Caco-2 (cell line): Measurements from ENCODE around the gene ATP6AP2. TPM values are rescaled to one million over a fixed set of nuclear protein-coding genes. Genes with fewer than 3 reads are reported as not detected.

ENCODE experiments used
- BruUV-seq: library from RNA; stranded (reverse); fragments of 400-500 nt; replicated peaks from 2 replicates; lab custom pipeline; 2021; lab: Mats Ljungman, UMichigan
- CTCF ChIA-PET: fragments of 300-600 bp; sonication (Branson Sonifier 250); formaldehyde crosslinking; loops from one replicate; lab custom pipeline; 2022; ENCODE audit warnings: antibody characterized with exemption; lab: Charles Lee
- POLR2A ChIA-PET: fragments of 300-600 bp; sonication (Branson Sonifier 250); formaldehyde crosslinking; loops from one replicate; lab custom pipeline; 2022; ENCODE audit warnings: antibody characterized with exemption; lab: Charles Lee
- DNase-seq, 2 experiments: peaks; one replicate each; pipeline versions ENCODE4 v3.0.0 to v3.0.0-alpha.2; 2020 to 2022
- H3K27me3 ChIP-seq: replicated peaks from 2 replicates; pipeline ENCODE4 v1.6.0; 2011; ENCODE audit warnings: low read length; ENCODE audit not compliant: control insufficient read depth, insufficient read depth
- H3K36me3 ChIP-seq: 2 replicates; pipeline ENCODE4 v1.5.1; 2011; ENCODE audit warnings: low read length; ENCODE audit not compliant: control insufficient read depth, insufficient read depth
- H3K4me1 ChIP-seq: fragments of 250-450 bp; sonication (Bioruptor Pico); 2 replicates; pipeline ENCODE4 v1.5.1; 2020; ENCODE audit warnings: mild to moderate bottlenecking
- H3K4me3 ChIP-seq: 2 replicates; pipeline ENCODE4 v1.5.1; 2011; ENCODE audit warnings: low read depth, mild to moderate bottlenecking, control low read depth, low read length
- H3K9me3 ChIP-seq: fragments of 250-450 bp; sonication (Bioruptor Pico); 2 replicates; pipeline ENCODE4 v1.5.1; 2020; ENCODE audit warnings: mild to moderate bottlenecking, moderate library complexity
- H3K27ac Mint-ChIP-seq: one replicate; pipeline ENCODE4 v1.8.0; 2022; ENCODE audit warnings: mixed read lengths; ENCODE audit not compliant: unreplicated experiment
- H3K27me3 Mint-ChIP-seq: one replicate; pipeline ENCODE4 v1.8.0; 2022; ENCODE audit warnings: mixed read lengths; ENCODE audit not compliant: insufficient read depth, unreplicated experiment
- H3K36me3 Mint-ChIP-seq: one replicate; pipeline ENCODE4 v1.8.0; 2022; ENCODE audit warnings: mild to moderate bottlenecking, mixed read lengths; ENCODE audit not compliant: insufficient read depth, unreplicated experiment
- H3K4me1 Mint-ChIP-seq: one replicate; pipeline ENCODE4 v1.8.0; 2022; ENCODE audit warnings: low read depth, mixed read lengths; ENCODE audit not compliant: unreplicated experiment
- H3K4me3 Mint-ChIP-seq: one replicate; pipeline ENCODE4 v1.8.0; 2022; ENCODE audit warnings: mild to moderate bottlenecking, moderate library complexity, mixed read lengths; ENCODE audit not compliant: unreplicated experiment
- H3K9me3 Mint-ChIP-seq: one replicate; pipeline ENCODE4 v1.8.0; 2022; ENCODE audit warnings: mixed read lengths; ENCODE audit not compliant: unreplicated experiment
- intact Hi-C: fragments of 100-400 bp; cut with micrococcal nuclease; formaldehyde crosslinking; loops from one replicate; pipeline ENCODE4 v1.10.0; 2022; ENCODE audit not compliant: unreplicated experiment
- total RNA-seq: library from RNA; stranded (reverse); gene quantifications from 2 replicates; pipeline ENCODE4 v1.2.3, GENCODE V29; 2022
- TF ChIP-seq, protein P1 (sequence below), 2 experiments: fragments of 200-600 bp in 1 of 2; IDR thresholded peaks; 1 replicate in 1 of 2; 2 replicates in 1 of 2; pipeline versions ENCODE4 v1.5.1 to v1.8.0; 2011 to 2022; ENCODE audit warnings: antibody characterized with exemption in 1 of 2, control low read depth in 1 of 2, inconsistent platforms in 1 of 2, low read depth in 1 of 2, low read length in 1 of 2, mild to moderate bottlenecking in 1 of 2, moderate library complexity in 1 of 2; ENCODE audit not compliant: insufficient read depth in 1 of 2, severe bottlenecking in 1 of 2, unreplicated experiment in 1 of 2

ATP6AP2 gene
- total RNA-seq, 1 experiment from 2014 or later, result 90.0 TPM

DNA sequence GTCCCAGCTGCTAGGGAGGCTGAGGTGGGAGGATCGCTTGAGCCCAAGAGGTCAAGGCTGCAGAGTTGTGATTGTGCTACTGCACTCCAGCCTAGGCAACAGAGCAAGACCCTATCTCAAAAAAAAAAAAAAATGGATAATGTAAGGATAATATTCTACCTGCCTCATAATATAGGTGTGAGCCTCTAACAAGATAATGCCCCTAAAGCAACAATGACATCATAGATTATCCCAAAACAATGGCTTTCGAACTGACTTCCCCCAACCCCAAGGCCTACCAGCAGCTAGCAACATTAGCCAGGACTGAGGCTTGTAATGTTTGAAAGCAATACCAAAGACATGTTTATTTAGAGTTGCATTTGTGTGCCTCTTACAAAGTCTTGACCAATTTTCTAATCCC is 33.9 kb upstream of the ATP6AP2 start:
- Histone ChIP-seq H3K4me1 (peaks cover 12% of the 10 kb centered on the region; the same call in 1 of the 2 replicates), H3K27me3 (no peaks in the 10 kb centered on the region), H3K36me3 (no peaks in the 10 kb centered on the region), H3K9me3 (no peaks in the 10 kb centered on the region), H3K4me3 (no peak overlapping the region)
- intact Hi-C loops, result no loop called here
- peaks cover 6% of the 10 kb centered on the region for H3K4me1 Mint-ChIP-seq
- TF ChIP-seq, protein P1, sequence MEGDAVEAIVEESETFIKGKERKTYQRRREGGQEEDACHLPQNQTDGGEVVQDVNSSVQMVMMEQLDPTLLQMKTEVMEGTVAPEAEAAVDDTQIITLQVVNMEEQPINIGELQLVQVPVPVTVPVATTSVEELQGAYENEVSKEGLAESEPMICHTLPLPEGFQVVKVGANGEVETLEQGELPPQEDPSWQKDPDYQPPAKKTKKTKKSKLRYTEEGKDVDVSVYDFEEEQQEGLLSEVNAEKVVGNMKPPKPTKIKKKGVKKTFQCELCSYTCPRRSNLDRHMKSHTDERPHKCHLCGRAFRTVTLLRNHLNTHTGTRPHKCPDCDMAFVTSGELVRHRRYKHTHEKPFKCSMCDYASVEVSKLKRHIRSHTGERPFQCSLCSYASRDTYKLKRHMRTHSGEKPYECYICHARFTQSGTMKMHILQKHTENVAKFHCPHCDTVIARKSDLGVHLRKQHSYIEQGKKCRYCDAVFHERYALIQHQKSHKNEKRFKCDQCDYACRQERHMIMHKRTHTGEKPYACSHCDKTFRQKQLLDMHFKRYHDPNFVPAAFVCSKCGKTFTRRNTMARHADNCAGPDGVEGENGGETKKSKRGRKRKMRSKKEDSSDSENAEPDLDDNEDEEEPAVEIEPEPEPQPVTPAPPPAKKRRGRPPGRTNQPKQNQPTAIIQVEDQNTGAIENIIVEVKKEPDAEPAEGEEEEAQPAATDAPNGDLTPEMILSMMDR (IDR thresholded peaks at IDR 0.05; ENCODE audit: insufficient read depth in 1 of 2, low read depth in 1 of 2, low read length in 1 of 2, severe bottlenecking in 1 of 2, unreplicated experiment in 1 of 2), result no peak
- no peaks in the 10 kb centered on the region for H3K27me3 Mint-ChIP-seq
- no peaks in the 10 kb centered on the region for H3K9me3 Mint-ChIP-seq
- ChIA-PET POLR2A (no interaction called here), CTCF (no interaction called here)
- H3K36me3 Mint-ChIP-seq, result peaks cover 6% of the 10 kb centered on the region
- H3K4me3 Mint-ChIP-seq, result no peak overlapping the region
- H3K27ac Mint-ChIP-seq, result no peak overlapping the region
- no TSS peak for BruUV-seq
- DNase-seq, result no peak

DNA sequence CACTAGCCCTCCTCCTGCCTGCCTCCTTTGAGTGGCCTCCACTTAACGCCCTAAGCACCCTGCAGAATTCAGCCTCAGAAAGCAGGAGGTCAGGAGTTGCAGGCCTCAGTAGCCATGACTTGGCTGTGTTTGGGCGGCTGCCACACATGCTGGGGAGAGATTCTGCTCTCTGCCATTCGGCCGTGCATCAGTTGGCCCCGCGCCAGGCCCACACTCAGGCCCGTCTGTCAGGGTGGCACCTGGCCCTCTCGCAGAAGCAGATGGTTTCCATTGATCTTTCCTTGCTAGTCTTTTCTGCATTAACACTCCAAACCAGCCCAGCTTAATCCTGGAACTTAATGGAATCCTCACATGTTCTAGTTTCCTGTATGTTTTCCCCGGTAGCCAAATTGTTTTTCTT is 30.7 kb upstream of the ATP6AP2 start:
- CTCF ChIA-PET, result no interaction called here
- Histone ChIP-seq H3K9me3 (no peaks in the 10 kb centered on the region), H3K27me3 (no peaks in the 10 kb centered on the region), H3K36me3 (no peaks in the 10 kb centered on the region), H3K4me1 (peaks cover under 1% of the 10 kb centered on the region; the same call in 1 of the 2 replicates), H3K4me3 (no peak overlapping the region)
- Mint-ChIP-seq H3K36me3 (no peaks in the 10 kb centered on the region), H3K27me3 (no peaks in the 10 kb centered on the region), H3K27ac (no peak overlapping the region), H3K4me1 (peaks cover 6% of the 10 kb centered on the region), H3K4me3 (no peak overlapping the region), H3K9me3 (no peaks in the 10 kb centered on the region)
- BruUV-seq, result no TSS peak
- POLR2A ChIA-PET, result no interaction called here
- TF ChIP-seq, protein P1 (IDR thresholded peaks at IDR 0.05; ENCODE audit: insufficient read depth in 1 of 2, low read depth in 1 of 2, low read length in 1 of 2, severe bottlenecking in 1 of 2, unreplicated experiment in 1 of 2), result no peak
- intact Hi-C loops, result no loop called here
- DNase-seq, result no peak

DNA sequence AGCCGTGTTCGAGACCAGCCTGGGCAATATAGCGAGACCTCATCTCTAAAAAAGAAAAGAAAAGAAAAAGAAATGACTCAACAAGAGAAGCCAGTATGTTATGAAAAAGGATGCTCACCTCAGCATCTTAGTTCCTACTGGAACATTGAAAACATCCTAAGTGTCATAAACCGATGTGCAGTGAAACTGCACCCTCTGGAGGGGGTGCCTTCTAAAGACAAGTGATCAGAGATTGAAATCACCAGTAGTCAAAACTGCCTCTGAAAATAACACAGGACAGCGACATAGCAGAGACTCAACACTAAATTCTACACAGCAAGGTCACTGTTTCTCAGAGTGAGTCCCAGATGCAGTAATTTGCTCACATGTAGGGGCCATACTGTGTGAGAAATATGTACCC is 28.0 kb upstream of the ATP6AP2 start:
- no peak overlapping the region for H3K4me3 Mint-ChIP-seq
- Histone ChIP-seq H3K9me3 (no peaks in the 10 kb centered on the region), H3K27me3 (no peaks in the 10 kb centered on the region), H3K36me3 (no peaks in the 10 kb centered on the region), H3K4me1 (no peaks in the 10 kb centered on the region), H3K4me3 (no peak overlapping the region)
- H3K36me3 Mint-ChIP-seq, result no peaks in the 10 kb centered on the region
- H3K9me3 Mint-ChIP-seq, result no peaks in the 10 kb centered on the region
- H3K4me1 Mint-ChIP-seq, result no peaks in the 10 kb centered on the region
- no peak overlapping the region for H3K27ac Mint-ChIP-seq
- H3K27me3 Mint-ChIP-seq, result peaks cover 2% of the 10 kb centered on the region
- intact Hi-C loops, result loop anchor here (1.0 kb wide), 1 partner anchor 8 kb away; no protein-coding TSS in a partner anchor
- peak in 1 of 2 experiments; percentile 33 for DNase-seq
- ChIA-PET POLR2A (no interaction called here), CTCF (no interaction called here)
- TF ChIP-seq, protein P1 (IDR thresholded peaks at IDR 0.05; ENCODE audit: insufficient read depth in 1 of 2, low read depth in 1 of 2, low read length in 1 of 2, severe bottlenecking in 1 of 2, unreplicated experiment in 1 of 2), result peak in 1 of 2 experiments; percentile 36
- BruUV-seq, result no TSS peak
